GM10266 (cell line): Measurements from ENCODE around the gene CDC42EP4.

Experiments
- DNase-seq: peaks from one replicate; pipeline ENCODE4 v3.0.0; 2012; ENCODE audit errors: extremely low spot score
- TF ChIP-seq, protein P1 (sequence below): IDR thresholded peaks from 2 replicates; pipeline ENCODE4 v1.5.1; 2012; ENCODE audit warnings: mild to moderate bottlenecking, low read depth; ENCODE audit not compliant: control insufficient read depth, insufficient read depth; ENCODE audit errors: missing control alignments

CDC42EP4 gene

DNA sequence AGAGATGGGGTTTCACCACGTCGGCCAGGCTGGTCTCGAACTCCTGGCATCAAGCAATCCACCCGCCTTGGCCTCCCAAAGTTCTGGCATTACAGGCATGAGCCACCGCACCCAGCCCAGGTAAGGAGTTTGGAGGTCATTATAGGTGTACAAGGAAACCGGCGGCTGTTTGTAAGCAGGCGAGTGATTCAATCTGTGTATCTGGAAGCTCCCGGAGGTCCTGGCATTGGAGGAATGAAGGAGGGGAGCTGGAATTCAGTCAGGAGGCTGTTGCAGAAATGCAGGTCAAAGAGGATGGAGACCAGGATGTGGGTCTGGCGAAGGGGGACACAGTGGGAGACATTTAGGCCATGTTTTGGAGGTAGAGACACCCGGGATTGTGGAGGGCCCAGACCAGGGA, 18.8 kb downstream of the CDC42EP4 start:
- DNase-seq, result no peak
- TF ChIP-seq, protein P1, sequence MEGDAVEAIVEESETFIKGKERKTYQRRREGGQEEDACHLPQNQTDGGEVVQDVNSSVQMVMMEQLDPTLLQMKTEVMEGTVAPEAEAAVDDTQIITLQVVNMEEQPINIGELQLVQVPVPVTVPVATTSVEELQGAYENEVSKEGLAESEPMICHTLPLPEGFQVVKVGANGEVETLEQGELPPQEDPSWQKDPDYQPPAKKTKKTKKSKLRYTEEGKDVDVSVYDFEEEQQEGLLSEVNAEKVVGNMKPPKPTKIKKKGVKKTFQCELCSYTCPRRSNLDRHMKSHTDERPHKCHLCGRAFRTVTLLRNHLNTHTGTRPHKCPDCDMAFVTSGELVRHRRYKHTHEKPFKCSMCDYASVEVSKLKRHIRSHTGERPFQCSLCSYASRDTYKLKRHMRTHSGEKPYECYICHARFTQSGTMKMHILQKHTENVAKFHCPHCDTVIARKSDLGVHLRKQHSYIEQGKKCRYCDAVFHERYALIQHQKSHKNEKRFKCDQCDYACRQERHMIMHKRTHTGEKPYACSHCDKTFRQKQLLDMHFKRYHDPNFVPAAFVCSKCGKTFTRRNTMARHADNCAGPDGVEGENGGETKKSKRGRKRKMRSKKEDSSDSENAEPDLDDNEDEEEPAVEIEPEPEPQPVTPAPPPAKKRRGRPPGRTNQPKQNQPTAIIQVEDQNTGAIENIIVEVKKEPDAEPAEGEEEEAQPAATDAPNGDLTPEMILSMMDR, result no peak

DNA sequence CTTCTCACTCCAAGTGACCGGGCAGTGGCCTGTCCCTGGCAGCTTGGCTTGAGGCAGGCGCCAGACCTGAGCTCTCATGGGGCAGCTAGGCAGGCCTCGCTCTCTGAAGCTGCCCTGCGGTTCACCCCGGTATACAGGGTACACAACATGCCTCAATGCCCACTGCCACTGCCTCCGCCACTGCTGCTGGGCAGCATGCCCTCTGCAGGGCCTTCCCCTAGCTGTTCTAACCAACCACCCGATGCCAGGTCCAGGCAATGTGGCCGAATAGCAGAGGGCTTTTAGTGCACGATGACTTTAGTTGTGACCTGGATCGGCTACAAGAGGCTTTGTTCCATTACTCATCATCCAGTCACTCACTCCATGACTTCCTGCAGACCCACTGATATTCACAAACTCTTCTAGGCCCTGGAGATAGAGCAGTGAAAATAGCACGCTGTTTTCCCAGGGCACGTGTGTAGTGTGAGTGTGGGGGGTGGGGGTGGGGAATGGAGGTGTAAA, 19.7 kb downstream of the CDC42EP4 start:
- no peak for DNase-seq
- TF ChIP-seq, protein P1, result no peak

DNA sequence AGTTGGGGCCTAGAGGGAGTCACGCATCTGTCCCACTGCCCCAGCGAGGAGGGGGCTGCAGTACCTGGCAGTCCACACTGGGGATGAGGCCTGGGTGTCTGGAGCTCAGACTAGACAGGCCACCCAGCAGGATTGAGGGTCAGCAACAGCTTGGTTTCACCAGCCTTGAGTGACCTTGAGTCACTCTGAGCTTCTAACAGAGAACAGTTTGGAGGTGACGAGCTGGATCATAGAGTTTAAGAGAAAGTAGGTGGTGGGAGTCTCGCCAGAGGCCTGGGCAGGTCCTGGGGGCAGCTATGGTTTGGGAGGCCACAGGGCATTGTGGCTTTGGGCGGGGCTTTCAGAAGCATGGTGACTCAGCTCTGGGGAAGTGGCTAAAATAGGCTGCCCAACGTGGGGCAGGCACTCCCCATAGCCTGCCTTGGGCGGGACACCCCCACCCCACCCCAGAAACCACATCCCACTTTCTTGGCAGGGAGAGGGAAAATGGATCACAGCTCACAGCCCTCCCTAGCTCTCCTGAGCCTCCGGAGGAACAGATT, 20.5 kb downstream of the CDC42EP4 start:
- DNase-seq, result peak; percentile 57
- TF ChIP-seq, protein P1, result no peak

DNA sequence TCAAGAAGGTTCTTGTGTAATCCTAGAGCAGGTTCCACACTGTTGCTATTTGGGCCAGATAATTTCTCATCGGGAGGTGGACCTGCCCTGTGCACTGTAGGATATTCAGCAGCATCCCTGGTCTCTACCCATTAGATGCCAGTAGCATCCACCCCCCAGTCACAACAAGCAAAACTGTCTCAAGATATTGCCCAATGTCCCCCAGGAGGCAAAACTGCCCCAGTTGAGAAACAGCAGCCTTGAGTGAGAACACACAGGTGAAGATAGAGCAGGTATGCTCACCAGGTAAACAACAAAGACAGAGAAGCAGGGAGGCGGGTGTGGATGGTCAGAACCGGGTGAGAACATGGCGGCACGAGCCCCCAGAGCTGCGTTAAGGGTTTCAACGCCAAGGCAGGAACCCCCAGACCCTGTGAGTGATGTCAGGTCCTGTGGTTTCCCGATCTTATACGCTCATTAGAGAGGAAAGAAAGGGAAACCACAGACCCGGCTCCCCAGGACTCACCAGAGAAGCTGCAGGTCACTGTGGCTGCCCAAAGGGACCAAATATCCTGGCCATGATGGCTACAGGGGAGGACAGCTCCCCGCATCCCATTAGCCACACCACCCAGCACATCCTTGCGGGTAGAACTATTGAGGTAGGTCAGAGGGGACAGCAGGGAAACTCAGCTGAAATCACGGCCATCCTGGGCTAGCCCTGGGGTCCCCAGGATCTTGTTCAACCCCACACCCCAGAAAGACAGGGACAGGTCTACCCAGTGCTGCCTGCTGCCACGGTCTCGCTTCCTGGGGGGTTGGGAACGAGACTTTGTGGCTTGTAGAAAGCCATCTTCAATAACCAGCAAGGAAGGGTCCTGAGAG, 21.2 kb downstream of the CDC42EP4 start:
- TF ChIP-seq, protein P1, result no peak
- DNase-seq, result no peak

DNA sequence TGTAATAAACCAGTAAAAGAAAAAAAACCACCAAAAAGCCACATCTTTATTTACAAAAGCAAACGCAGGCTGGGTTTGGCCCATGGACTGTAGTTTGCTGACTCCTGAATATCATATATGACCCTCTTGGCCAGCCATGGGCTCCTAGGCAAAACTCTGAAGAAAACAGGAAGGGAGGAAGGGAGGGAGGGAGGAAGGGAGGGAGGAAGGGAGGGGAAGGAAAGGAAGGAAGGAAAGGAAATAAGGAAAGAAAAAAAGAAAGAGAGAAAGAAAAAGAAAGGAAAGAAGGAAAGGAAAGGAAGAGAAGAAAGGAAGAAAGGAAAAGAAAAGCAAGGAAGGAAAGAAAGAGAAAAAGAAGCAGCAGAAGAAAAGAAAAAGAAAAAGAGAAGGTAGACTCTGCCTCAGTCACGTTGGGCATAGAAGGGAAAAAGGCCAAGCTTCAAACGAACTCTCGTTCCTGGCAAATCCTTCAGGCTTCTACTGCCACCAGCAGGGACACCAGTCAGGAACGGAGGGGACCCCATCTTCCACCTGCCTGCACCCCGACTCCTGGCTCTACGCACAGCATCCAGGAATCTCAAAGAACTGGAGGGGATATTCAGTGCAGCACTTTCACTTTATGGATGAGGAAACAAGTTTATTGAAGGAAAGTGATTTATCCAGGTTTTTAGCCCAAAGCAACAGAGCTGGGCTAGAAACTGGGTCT, 22.1 kb downstream of the CDC42EP4 start:
- DNase-seq, result no peak

DNA sequence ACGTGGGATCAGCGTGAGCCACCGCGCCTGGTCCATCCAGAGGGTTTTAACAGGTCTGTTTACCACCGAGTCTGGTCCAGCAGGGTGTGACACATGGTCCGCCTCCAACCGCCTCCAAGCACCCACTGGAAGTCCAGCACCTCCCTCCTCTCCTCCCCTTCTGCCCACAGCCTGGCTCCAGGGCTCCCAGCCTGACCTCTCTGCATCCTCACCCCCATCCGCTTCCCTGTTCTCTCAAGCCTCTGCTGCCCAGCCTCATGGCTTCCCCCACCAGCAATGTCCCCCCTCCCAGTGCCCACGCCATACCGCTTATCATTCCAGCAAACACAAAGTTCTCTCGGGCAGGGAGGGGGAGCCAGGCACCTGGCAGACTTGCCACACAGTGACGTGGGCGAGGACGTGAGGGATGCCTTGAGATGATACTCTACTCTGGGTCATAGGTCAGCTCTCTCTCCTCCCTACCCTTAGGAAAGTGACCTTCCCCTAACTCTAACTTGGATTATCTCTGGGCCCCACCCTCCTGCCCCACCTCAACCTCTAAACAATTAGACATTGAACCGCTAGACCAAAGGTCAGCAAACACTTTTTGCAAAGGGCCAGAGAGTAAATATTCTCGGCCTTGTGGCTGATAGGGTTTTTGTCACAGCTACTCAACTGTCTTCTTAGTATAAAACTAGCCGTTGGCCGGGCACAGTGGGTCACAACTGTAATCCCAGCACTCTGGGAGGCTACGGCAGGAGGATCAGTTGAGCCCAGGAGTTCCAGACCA, 23.1 kb downstream of the CDC42EP4 start:
- no peak for DNase-seq
- TF ChIP-seq, protein P1, result no peak

More for the DNA sequence above, 22.1 kb downstream of the CDC42EP4 start:
- TF ChIP-seq, protein P1, result no peak
